ENCODE data around the gene TEF. TPM values are rescaled to one million over a fixed set of nuclear protein-coding genes. Genes with fewer than 3 reads are reported as not detected.

Gene TEF
- total RNA-seq, 1 experiment from 2014 or later = 12.0 TPM

DNA sequence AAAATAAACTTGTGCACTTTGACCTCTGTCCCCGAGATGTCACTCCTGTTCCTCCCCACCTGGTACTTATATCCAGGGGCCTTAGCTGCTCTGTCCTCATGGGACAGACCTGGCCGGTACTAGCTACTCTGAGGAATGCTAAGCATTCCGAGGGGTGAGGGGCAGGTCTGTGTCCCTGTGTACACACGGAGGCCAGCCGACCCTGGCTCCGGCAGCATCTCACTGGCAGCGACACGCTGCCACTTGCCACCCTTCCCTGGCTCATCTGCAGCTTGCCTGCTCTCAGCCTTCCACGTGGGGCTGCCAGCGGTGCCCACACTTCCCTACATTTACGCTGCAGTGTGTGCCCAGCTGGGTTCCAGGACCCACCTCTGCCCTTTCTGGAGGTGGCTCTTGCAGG, 21.6 kb upstream of the TEF start:
- H3K4me3 Mint-ChIP-seq = no peak overlapping the region; the same call in 1 of the 2 replicates
- peaks cover 18% of the 10 kb centered on the region for H3K4me1 Mint-ChIP-seq
- H3K27ac Mint-ChIP-seq = peak overlapping the region; percentile 75
- ChIA-PET POLR2A (interaction anchor here (1.1 kb wide), 1 partner anchor 21 kb away, joined by 13 read pairs; the partner anchor contains the start of gene TEF), CTCF (interaction anchor here (1.0 to 2.0 kb wide), 6 partner anchors 22 to 307 kb away, joined by 3 to 7 read pairs (median 6); partner anchors contain the start of gene TEF)
- H3K9me3 Mint-ChIP-seq = no peaks in the 10 kb centered on the region
- ATAC-seq (peak; percentile 93), DNase-seq (ENCODE audit: low spot score) (peak; percentile 71)
- H3K27me3 Mint-ChIP-seq (ENCODE audit: low read depth) = no peaks in the 10 kb centered on the region
- H3K36me3 Mint-ChIP-seq = peaks cover 2% of the 10 kb centered on the region; the same call in 1 of the 2 replicates
- TF ChIP-seq ZNF416 (CRISPR knock-in tag; IDR thresholded peaks at IDR 0.05) (no peak), ELF4 (CRISPR knock-in tag; IDR thresholded peaks at IDR 0.05; ENCODE audit: low read depth) (no peak), EMX1 (CRISPR knock-in tag; IDR thresholded peaks at IDR 0.05) (no peak), ZNF121 (CRISPR knock-in tag; IDR thresholded peaks at IDR 0.05) (0 out of 2 replicates have a peak, but pooled peaks have one; percentile 28), ATF3 (CRISPR knock-in tag; conservative IDR thresholded peaks at IDR 0.05) (no peak), STAT6 (CRISPR knock-in tag; conservative IDR thresholded peaks at IDR 0.05; ENCODE audit: low read depth) (no peak), KAT7 (CRISPR knock-in tag; IDR thresholded peaks at IDR 0.05; ENCODE audit: borderline replicate concordance) (no peak), ESRRA (CRISPR knock-in tag; IDR thresholded peaks at IDR 0.05; ENCODE audit: borderline replicate concordance) (no peak), FOXP1 (CRISPR knock-in tag; IDR thresholded peaks at IDR 0.05; ENCODE audit: borderline replicate concordance) (no peak; the same call in 1 of the 2 replicates), RORB (CRISPR knock-in tag; IDR thresholded peaks at IDR 0.05) (no peak), JAZF1 (CRISPR knock-in tag; IDR thresholded peaks at IDR 0.05) (no peak), GTF2I (CRISPR knock-in tag; conservative IDR thresholded peaks at IDR 0.05) (no peak), JUN (CRISPR knock-in tag; IDR thresholded peaks at IDR 0.05) (no peak), GRHL2 (CRISPR knock-in tag; IDR thresholded peaks at IDR 0.05; ENCODE audit: insufficient replicate concordance, severe bottlenecking) (no peak), ZNF396 (CRISPR knock-in tag; IDR thresholded peaks at IDR 0.05; ENCODE audit: borderline replicate concordance) (no peak), NFYB (CRISPR knock-in tag; conservative IDR thresholded peaks at IDR 0.05; ENCODE audit: low read depth) (no peak), RELA (CRISPR knock-in tag; IDR thresholded peaks at IDR 0.05; ENCODE audit: borderline replicate concordance) (no peak), FOXJ3 (CRISPR knock-in tag; IDR thresholded peaks at IDR 0.05; ENCODE audit: borderline replicate concordance) (no peak), NR3C1 (CRISPR knock-in tag; conservative IDR thresholded peaks at IDR 0.05; ENCODE audit: low read depth) (no peak), ZNF423 (CRISPR knock-in tag; IDR thresholded peaks at IDR 0.05) (no peak), NR2C2 (CRISPR knock-in tag; IDR thresholded peaks at IDR 0.05) (peak; percentile 68; the same call in 1 of the 2 replicates), ZNF281 (CRISPR knock-in tag; IDR thresholded peaks at IDR 0.05) (peak; percentile 54; the same call in 1 of the 2 replicates), NFE2L1 (CRISPR knock-in tag; IDR thresholded peaks at IDR 0.05) (no peak), TEAD4 (CRISPR knock-in tag; IDR thresholded peaks at IDR 0.05) (peak; percentile 90), NR1H2 (CRISPR knock-in tag; IDR thresholded peaks at IDR 0.05) (no peak), TCF7 (CRISPR knock-in tag; IDR thresholded peaks at IDR 0.05; ENCODE audit: low read depth) (no peak), SMAD3 (CRISPR knock-in tag; IDR thresholded peaks at IDR 0.05; ENCODE audit: borderline replicate concordance) (no peak), IRF2 (CRISPR knock-in tag; IDR thresholded peaks at IDR 0.05; ENCODE audit: borderline replicate concordance, low read depth) (no peak)
- TF ChIP-seq, protein P1, sequence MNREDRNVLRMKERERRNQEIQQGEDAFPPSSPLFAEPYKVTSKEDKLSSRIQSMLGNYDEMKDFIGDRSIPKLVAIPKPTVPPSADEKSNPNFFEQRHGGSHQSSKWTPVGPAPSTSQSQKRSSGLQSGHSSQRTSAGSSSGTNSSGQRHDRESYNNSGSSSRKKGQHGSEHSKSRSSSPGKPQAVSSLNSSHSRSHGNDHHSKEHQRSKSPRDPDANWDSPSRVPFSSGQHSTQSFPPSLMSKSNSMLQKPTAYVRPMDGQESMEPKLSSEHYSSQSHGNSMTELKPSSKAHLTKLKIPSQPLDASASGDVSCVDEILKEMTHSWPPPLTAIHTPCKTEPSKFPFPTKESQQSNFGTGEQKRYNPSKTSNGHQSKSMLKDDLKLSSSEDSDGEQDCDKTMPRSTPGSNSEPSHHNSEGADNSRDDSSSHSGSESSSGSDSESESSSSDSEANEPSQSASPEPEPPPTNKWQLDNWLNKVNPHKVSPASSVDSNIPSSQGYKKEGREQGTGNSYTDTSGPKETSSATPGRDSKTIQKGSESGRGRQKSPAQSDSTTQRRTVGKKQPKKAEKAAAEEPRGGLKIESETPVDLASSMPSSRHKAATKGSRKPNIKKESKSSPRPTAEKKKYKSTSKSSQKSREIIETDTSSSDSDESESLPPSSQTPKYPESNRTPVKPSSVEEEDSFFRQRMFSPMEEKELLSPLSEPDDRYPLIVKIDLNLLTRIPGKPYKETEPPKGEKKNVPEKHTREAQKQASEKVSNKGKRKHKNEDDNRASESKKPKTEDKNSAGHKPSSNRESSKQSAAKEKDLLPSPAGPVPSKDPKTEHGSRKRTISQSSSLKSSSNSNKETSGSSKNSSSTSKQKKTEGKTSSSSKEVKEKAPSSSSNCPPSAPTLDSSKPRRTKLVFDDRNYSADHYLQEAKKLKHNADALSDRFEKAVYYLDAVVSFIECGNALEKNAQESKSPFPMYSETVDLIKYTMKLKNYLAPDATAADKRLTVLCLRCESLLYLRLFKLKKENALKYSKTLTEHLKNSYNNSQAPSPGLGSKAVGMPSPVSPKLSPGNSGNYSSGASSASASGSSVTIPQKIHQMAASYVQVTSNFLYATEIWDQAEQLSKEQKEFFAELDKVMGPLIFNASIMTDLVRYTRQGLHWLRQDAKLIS (CRISPR knock-in tag; IDR thresholded peaks at IDR 0.05; ENCODE audit: borderline replicate concordance) = no peak

Measured in WTC11 (cell line).